HL-60 (cell line): ENCODE measurements around the gene CPSF2.

Source experiments
- GABPA ChIP-seq: IDR thresholded peaks from 2 replicates; pipeline ENCODE4 v1.6.1; 2012; ENCODE audit warnings: low read depth
- POLR2AphosphoS5 ChIP-seq: IDR thresholded peaks from 2 replicates; pipeline ENCODE4 v1.6.1; 2012; ENCODE audit warnings: low read depth
- SPI1 ChIP-seq: IDR thresholded peaks from 2 replicates; pipeline ENCODE4 v1.6.1; 2012; ENCODE audit warnings: low read depth, mild to moderate bottlenecking, borderline replicate concordance
- TF ChIP-seq, protein P1 (sequence below): IDR thresholded peaks from one replicate; pipeline ENCODE4 v1.5.1; 2011; ENCODE audit warnings: low read length, control low read depth, inconsistent platforms; ENCODE audit not compliant: insufficient read depth
- TF ChIP-seq, protein P2 (sequence below): IDR thresholded peaks from 2 replicates; pipeline ENCODE4 v1.6.1; 2012; ENCODE audit warnings: low read depth; ENCODE audit not compliant: insufficient replicate concordance

DNA sequence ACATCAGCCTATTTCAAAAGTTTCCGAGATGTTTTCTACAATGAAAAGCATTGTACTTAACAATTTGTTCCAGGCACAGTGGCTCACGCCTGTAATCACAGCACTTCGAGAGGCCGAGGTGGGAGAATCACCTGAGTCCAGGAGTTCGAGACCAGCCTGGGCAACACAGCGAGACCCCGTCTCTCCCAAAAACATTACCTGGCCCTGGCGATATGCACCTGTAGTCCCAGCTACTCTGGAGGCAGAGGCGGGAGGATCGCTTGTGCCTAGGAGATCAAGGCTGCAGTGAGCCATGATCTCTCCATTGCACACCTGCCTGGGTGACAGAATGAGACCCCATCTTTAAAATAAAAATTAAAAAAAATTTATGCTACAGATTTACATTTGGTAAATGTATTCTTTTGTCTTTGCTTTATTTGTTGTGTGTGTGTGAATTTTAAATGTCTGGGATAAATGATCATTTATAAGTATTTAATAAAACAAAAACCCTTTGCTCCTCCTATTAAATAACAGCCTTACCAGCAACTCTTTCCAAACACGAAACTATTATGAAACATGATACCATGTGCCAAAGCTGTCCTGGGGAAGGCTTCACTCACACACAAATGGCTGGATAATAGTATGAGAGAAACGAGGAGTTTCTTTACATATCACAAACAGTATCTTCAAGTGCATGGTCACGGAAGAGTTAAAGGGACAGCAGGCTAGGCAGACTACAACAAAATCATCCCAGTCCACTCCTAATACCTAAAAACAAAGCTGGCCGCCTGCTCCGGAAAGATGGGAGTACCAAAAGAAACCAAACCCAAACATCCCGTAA, 16.5 kb upstream of the CPSF2 start:
- TF ChIP-seq, protein P1, sequence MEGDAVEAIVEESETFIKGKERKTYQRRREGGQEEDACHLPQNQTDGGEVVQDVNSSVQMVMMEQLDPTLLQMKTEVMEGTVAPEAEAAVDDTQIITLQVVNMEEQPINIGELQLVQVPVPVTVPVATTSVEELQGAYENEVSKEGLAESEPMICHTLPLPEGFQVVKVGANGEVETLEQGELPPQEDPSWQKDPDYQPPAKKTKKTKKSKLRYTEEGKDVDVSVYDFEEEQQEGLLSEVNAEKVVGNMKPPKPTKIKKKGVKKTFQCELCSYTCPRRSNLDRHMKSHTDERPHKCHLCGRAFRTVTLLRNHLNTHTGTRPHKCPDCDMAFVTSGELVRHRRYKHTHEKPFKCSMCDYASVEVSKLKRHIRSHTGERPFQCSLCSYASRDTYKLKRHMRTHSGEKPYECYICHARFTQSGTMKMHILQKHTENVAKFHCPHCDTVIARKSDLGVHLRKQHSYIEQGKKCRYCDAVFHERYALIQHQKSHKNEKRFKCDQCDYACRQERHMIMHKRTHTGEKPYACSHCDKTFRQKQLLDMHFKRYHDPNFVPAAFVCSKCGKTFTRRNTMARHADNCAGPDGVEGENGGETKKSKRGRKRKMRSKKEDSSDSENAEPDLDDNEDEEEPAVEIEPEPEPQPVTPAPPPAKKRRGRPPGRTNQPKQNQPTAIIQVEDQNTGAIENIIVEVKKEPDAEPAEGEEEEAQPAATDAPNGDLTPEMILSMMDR, result no peak
- TF ChIP-seq, protein P2, sequence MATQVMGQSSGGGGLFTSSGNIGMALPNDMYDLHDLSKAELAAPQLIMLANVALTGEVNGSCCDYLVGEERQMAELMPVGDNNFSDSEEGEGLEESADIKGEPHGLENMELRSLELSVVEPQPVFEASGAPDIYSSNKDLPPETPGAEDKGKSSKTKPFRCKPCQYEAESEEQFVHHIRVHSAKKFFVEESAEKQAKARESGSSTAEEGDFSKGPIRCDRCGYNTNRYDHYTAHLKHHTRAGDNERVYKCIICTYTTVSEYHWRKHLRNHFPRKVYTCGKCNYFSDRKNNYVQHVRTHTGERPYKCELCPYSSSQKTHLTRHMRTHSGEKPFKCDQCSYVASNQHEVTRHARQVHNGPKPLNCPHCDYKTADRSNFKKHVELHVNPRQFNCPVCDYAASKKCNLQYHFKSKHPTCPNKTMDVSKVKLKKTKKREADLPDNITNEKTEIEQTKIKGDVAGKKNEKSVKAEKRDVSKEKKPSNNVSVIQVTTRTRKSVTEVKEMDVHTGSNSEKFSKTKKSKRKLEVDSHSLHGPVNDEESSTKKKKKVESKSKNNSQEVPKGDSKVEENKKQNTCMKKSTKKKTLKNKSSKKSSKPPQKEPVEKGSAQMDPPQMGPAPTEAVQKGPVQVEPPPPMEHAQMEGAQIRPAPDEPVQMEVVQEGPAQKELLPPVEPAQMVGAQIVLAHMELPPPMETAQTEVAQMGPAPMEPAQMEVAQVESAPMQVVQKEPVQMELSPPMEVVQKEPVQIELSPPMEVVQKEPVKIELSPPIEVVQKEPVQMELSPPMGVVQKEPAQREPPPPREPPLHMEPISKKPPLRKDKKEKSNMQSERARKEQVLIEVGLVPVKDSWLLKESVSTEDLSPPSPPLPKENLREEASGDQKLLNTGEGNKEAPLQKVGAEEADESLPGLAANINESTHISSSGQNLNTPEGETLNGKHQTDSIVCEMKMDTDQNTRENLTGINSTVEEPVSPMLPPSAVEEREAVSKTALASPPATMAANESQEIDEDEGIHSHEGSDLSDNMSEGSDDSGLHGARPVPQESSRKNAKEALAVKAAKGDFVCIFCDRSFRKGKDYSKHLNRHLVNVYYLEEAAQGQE, result no peak
- TF ChIP-seq GABPA (no peak), POLR2AphosphoS5 (no peak), SPI1 (no peak)
